Transverse colon (tissue), 4 donors: ENCODE results near the gene SUGCT.

Experiments
- CTCF ChIP-seq, 5 experiments: fragments of 200-600 bp in 3 of 5; fragments of 450-650 bp in 2 of 5; sonication (generic) in 3 of 5; IDR thresholded peaks; 1 replicate in 2 of 5; 2 replicates in 3 of 5; pipeline ENCODE4 v1.5.1; 2016 to 2017; ENCODE audit warnings: antibody characterized with exemption in 5 of 5, inconsistent platforms in 3 of 5, mild to moderate bottlenecking in 2 of 5, moderate library complexity in 1 of 5
- POLR2A ChIP-seq: fragments of 450-650 bp; IDR thresholded peaks from one replicate; pipeline ENCODE4 v1.6.1; 2016; ENCODE audit warnings: antibody characterized with exemption, mild to moderate bottlenecking, moderate library complexity
- POLR2AphosphoS5 ChIP-seq, 3 donors: sonication (generic); formaldehyde crosslinking; IDR thresholded peaks; one replicate each; pipeline ENCODE4 v1.6.1; 2016; ENCODE audit warnings: antibody characterized with exemption in 3 of 3

- TF ChIP-seq CTCF (IDR thresholded peaks at IDR 0.05): no peak
- no peak for TF ChIP-seq POLR2A
- no peak for TF ChIP-seq POLR2AphosphoS5 (IDR thresholded peaks at IDR 0.05)
Observed at GRCh38 chr7:40586197-40586596, 451.4 kb downstream of the SUGCT start.
